ENCODE measurements around the gene PAIP1.

GRCh38 chr5:43484106-43484849 lies 72.6 kb downstream of the PAIP1 start:
- peak; percentile 89 for TF ChIP-seq POLR2A (IDR thresholded peaks at IDR 0.05; ENCODE audit: low read length)
- TF ChIP-seq GATA1 (IDR thresholded peaks at IDR 0.05; ENCODE audit: low read depth, low read length) = no peak
